ENCODE data around the gene RORB.

DNA sequence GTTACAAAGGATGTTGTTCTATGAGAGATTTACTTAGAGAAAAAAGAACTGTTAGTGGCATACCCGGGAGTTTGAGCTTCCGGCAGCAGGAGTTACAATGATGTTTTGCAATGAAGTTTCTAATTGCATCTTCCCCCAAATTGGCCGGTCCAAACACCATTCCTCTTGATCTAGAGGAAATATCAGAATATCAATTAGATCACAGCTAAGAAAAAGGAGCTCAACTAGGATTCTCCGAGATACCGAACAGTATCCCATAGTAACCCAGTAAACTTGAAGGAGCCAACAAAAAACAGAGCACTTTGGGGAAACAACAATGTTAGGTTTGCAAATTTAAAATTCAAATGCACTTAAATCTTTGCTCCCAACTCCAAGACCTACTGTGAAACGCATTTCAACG is 231.0 kb downstream of the RORB start:
- no peak for TF ChIP-seq EP300 (IDR thresholded peaks at IDR 0.05)
- TF ChIP-seq CTCF (IDR thresholded peaks at IDR 0.05) = no peak

Data from gastroesophageal sphincter (tissue), 3 donors.